Suprapubic skin (tissue), 4 donors: ENCODE measurements around the gene SURF1. TPM values are rescaled to one million over a fixed set of nuclear protein-coding genes. Genes with fewer than 3 reads are reported as not detected.
A peak's percentile ranks its signal among the peaks of the same experiment; 100 is the strongest.

ENCODE experiments used
- DNase-seq, 2 donors: peaks; one replicate each; pipeline ENCODE4 v3.0.0-alpha.2; 2019; ENCODE audit warnings: low spot score in 2 of 2
- H3K27ac ChIP-seq: fragments of 200-600 bp; sonication (generic); one replicate; pipeline ENCODE4 v1.5.1; 2019
- H3K27me3 ChIP-seq: fragments of 200-600 bp; sonication (generic); one replicate; pipeline ENCODE4 v1.5.1; 2019
- H3K36me3 ChIP-seq: fragments of 200-600 bp; sonication (generic); one replicate; pipeline ENCODE4 v1.5.1; 2019
- H3K4me1 ChIP-seq: fragments of 200-600 bp; sonication (generic); one replicate; pipeline ENCODE4 v1.5.1; 2019
- H3K4me3 ChIP-seq: fragments of 200-600 bp; sonication (generic); one replicate; pipeline ENCODE4 v1.5.1; 2019; ENCODE audit warnings: mild to moderate bottlenecking
- H3K9me3 ChIP-seq: fragments of 200-600 bp; sonication (generic); one replicate; pipeline ENCODE4 v1.5.1; 2019
- CTCF ChIP-seq, 2 donors: fragments of 200-600 bp in 1 of 2; fragments of 450-650 bp in 1 of 2; sonication (generic) in 1 of 2; IDR thresholded peaks; one replicate each; pipeline ENCODE4 v1.5.1; 2016 to 2019; ENCODE audit warnings: antibody characterized with exemption in 2 of 2, mild to moderate bottlenecking in 1 of 2, moderate library complexity in 1 of 2
- EP300 ChIP-seq: sonication (generic); formaldehyde crosslinking; IDR thresholded peaks from one replicate; pipeline ENCODE4 v1.6.1; 2017; ENCODE audit warnings: antibody characterized with exemption
- POLR2A ChIP-seq, 2 donors: fragments of 450-650 bp; IDR thresholded peaks; one replicate each; pipeline ENCODE4 v1.6.1; 2017; ENCODE audit warnings: antibody characterized with exemption in 2 of 2, mild to moderate bottlenecking in 2 of 2, moderate library complexity in 2 of 2
- POLR2AphosphoS5 ChIP-seq, 3 donors: sonication (generic); formaldehyde crosslinking; IDR thresholded peaks; one replicate each; pipeline ENCODE4 v1.6.1; 2017; ENCODE audit warnings: antibody characterized with exemption in 3 of 3
- WGBS: methylation state at CpG from one replicate; pipeline ENCODE4 v1.1.5; 2018; 5-methylcytosine and 5-hydroxymethylcytosine counted together
- total RNA-seq, 4 donors: library from RNA; depleted of rRNA; stranded (reverse); fragments of >200 nt; gene quantifications; one replicate each; pipeline ENCODE4 v1.1.0, GENCODE V29; 2016

SURF1 gene
- total RNA-seq, 4 donors from 2014 or later: 29.1 to 45.0 (median 33.4) TPM

GRCh38 chr9:133303266-133304157, 52.8 kb downstream of the SURF1 start:
- Histone ChIP-seq H3K4me1 (no peaks in the 10 kb centered on the region), H3K4me3 (no peak overlapping the region), H3K27ac (no peak overlapping the region), H3K9me3 (no peaks in the 10 kb centered on the region), H3K27me3 (peaks cover 14% of the 10 kb centered on the region), H3K36me3 (no peaks in the 10 kb centered on the region)
- WGBS: 76% methylated on average over 24 of the region's 26 CpGs
- DNase-seq: peak in 1 of 2 donors; percentile 55
- TF ChIP-seq CTCF (IDR thresholded peaks at IDR 0.05) (no peak), EP300 (no peak), POLR2AphosphoS5 (IDR thresholded peaks at IDR 0.05) (no peak), POLR2A (IDR thresholded peaks at IDR 0.05) (no peak)

Other genes with a start within 250 kb of the SURF1 start
- gene RALGDS, start 235.2 kb downstream of the SURF1 start, total RNA-seq: 100 to 1,000 TPM; 173 to 244 (median 212) TPM
- gene GBGT1, start 192.6 kb downstream of the SURF1 start, total RNA-seq: 10 to 100 TPM in 1 of 4 donors, 1 to 10 TPM in 3; 2.6 to 14.6 (median 5.8) TPM
- gene OBP2B, start 147.2 kb downstream of the SURF1 start, total RNA-seq: 10 to 100 TPM in 1 of 4 donors, 1 to 10 TPM in 3; 2.6 to 11.7 (median 7.1) TPM
- 10 to 100 TPM in 2 of 4 donors, 1 to 10 TPM in 2; 2.6 to 17.9 (median 7.9) TPM for gene ABO, start 81.3 kb downstream of the SURF1 start, total RNA-seq
- 10 to 100 TPM; 11.5 to 17.1 (median 15.8) TPM for gene SURF6, start 20.3 kb downstream of the SURF1 start, total RNA-seq
- gene MED22, start 8.4 kb downstream of the SURF1 start, total RNA-seq: 10 to 100 TPM; 11.5 to 27.4 (median 18.8) TPM
- gene RPL7A, start 8.3 kb downstream of the SURF1 start, total RNA-seq: 1,000 to 10,000 TPM; 1,468 to 3,048 (median 2,531) TPM
- gene SURF2, start 63 bp upstream of the SURF1 start, total RNA-seq: 10 to 100 TPM; 15.3 to 42.3 (median 31.2) TPM
- 100 to 1,000 TPM in 3 of 4 donors, 10 to 100 TPM in 1; 71.7 to 136 (median 118) TPM for gene SURF4, start 19.6 kb upstream of the SURF1 start, total RNA-seq
- 1 to 10 TPM in 3 of 4 donors, not detected in 1; 1.8 to 4.2 (median 2.3) TPM for gene STKLD1, start 19.9 kb upstream of the SURF1 start, total RNA-seq
- gene REXO4, start 61.5 kb upstream of the SURF1 start, total RNA-seq: 10 to 100 TPM; 20.9 to 28.3 (median 22.2) TPM
- gene ADAMTS13, start 65.9 kb upstream of the SURF1 start, total RNA-seq: 1 to 10 TPM; 1.2 to 3.3 (median 1.6) TPM
- 10 to 100 TPM in 2 of 4 donors, 1 to 10 TPM in 2; 6.8 to 11.6 (median 9.4) TPM for gene CACFD1, start 103.5 kb upstream of the SURF1 start, total RNA-seq
- 1 to 10 TPM in 1 of 4 donors, under 1 TPM in 3; 0.29 to 3.7 (median 0.49) TPM for gene SLC2A6, start 122.6 kb upstream of the SURF1 start, total RNA-seq
- gene MYMK, start 168.5 kb upstream of the SURF1 start, total RNA-seq: not detected
- under 1 TPM; 0.16 to 0.85 (median 0.46) TPM for gene ADAMTSL2, start 178.2 kb upstream of the SURF1 start, total RNA-seq